Loucy (cell line): ENCODE data around the gene SRBD1.

ENCODE experiments used
- CTCF ChIP-seq: fragments of 200-600 bp; sonication (generic); conservative IDR thresholded peaks from 2 replicates; pipeline ENCODE4 v1.5.1; 2014; ENCODE audit warnings: mild to moderate bottlenecking, antibody characterized with exemption, low read length
- EZH2phosphoT487 ChIP-seq: fragments of 200-600 bp; IDR thresholded peaks from 2 replicates; pipeline ENCODE4 v1.6.1; 2018; ENCODE audit warnings: antibody characterized with exemption, mild to moderate bottlenecking, moderate library complexity, borderline replicate concordance

DNA sequence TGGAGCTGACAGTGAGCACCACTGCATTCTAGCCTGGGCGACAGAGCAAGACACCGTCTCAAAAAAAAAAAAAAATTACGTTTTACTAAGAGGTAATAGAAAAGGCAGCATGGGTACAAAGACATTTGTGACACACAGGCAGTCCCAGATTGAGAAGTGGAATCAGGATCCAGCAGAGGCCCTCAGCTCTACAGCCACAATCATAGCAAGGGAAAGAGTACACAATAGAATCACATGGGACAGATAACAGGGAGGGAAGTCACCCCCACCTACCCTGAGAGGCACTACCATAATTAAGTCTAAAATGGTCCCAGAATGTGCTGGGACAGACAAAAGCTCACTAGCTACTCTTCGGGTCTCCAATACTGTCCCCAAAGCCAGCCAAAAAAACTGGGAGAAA lies 12.5 kb downstream of the SRBD1 start:
- no peak for TF ChIP-seq CTCF
- TF ChIP-seq EZH2phosphoT487: no peak
